Measurements from ENCODE around the gene CFAP161.

- TF ChIP-seq ZNF664 (tag by site-specific recombination; IDR thresholded peaks at IDR 0.05): no peak
- no peak for TF ChIP-seq TCF7L2 (IDR thresholded peaks at IDR 0.05; ENCODE audit: borderline replicate concordance, low read depth, low read length)
- TF ChIP-seq ZNF280D (tag by site-specific recombination; IDR thresholded peaks at IDR 0.05): no peak
- no peak for TF ChIP-seq ZBTB20 (tag by site-specific recombination; IDR thresholded peaks at IDR 0.05)
- no peak for TF ChIP-seq ZNF26 (tag by site-specific recombination; IDR thresholded peaks at IDR 0.05)
- TF ChIP-seq CTCF (tag by site-specific recombination; IDR thresholded peaks at IDR 0.05): no peak
- no peak for TF ChIP-seq OVOL3 (tag by site-specific recombination; IDR thresholded peaks at IDR 0.05)
Observed at GRCh38 chr15:81111510-81112470, 22.3 kb upstream of the CFAP161 start.

Data from HEK293 (cell line).